Skeletal muscle tissue (tissue), 4 donors: Measurements from ENCODE around the gene MAFB. TPM values are rescaled to one million over a fixed set of nuclear protein-coding genes. Genes with fewer than 3 reads are reported as not detected.

Source experiments
- H3K27ac ChIP-seq: one replicate; pipeline ENCODE4 v1.7.0; 2013; ENCODE audit warnings: mild to moderate bottlenecking, low read depth, low read length, inconsistent platforms
- H3K27me3 ChIP-seq, 3 donors: one replicate each; pipeline ENCODE4 v1.7.0; 2013; ENCODE audit warnings: low read length in 3 of 3; ENCODE audit not compliant: control insufficient read depth in 3 of 3, insufficient read depth in 3 of 3
- H3K36me3 ChIP-seq, 3 donors: one replicate each; pipeline ENCODE4 v1.7.0; 2013; ENCODE audit warnings: low read length in 3 of 3; ENCODE audit not compliant: control insufficient read depth in 3 of 3, insufficient read depth in 3 of 3
- H3K4me1 ChIP-seq, 3 donors: one replicate each; pipeline ENCODE4 v1.7.0; 2013; ENCODE audit warnings: low read length in 3 of 3, mild to moderate bottlenecking in 3 of 3; ENCODE audit not compliant: control insufficient read depth in 3 of 3, insufficient read depth in 3 of 3
- H3K4me3 ChIP-seq, 3 donors: one replicate each; pipeline ENCODE4 v1.7.0; 2013; ENCODE audit warnings: low read length in 3 of 3
- H3K9ac ChIP-seq, 3 donors: one replicate each; pipeline ENCODE4 v1.7.0; 2013; ENCODE audit warnings: low read length in 3 of 3, mild to moderate bottlenecking in 3 of 3, moderate library complexity in 2 of 3, low read depth in 1 of 3
- H3K9me3 ChIP-seq, 3 donors: one replicate each; pipeline ENCODE4 v1.7.0; 2013; ENCODE audit warnings: low read length in 3 of 3; ENCODE audit not compliant: control insufficient read depth in 3 of 3
- total RNA-seq: library from RNA; depleted of rRNA; stranded (reverse); fragments of >200 nt; gene quantifications from one replicate; pipeline ENCODE4 v1.2.3, GENCODE V29; 2014
- donor health status: Osteomylitis.

The MAFB gene
- total RNA-seq, 1 donor from 2014 or later = 9.9 TPM

DNA sequence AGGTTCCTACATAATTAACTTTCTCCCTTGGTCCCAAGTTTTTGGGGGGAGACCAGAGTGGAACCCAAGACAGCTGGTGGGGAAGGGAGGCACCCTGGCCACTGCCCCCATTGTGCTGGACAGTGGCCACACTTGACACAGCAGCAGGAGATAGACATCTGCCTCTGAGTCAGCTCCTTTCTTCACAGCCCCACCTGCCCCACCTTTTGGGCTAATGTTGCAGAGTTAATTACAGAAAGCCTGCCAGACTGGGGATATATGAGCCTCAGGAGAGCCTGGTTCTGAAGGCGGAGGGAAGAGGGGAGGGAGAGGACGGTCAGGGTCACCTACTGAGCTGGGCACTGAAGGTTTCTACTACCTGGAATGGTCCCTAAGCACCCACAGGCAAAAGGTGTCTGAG, 50.6 kb downstream of the MAFB start:
- no peaks in the 10 kb centered on the region for H3K27me3 ChIP-seq
- H3K9ac ChIP-seq = no peak overlapping the region

DNA sequence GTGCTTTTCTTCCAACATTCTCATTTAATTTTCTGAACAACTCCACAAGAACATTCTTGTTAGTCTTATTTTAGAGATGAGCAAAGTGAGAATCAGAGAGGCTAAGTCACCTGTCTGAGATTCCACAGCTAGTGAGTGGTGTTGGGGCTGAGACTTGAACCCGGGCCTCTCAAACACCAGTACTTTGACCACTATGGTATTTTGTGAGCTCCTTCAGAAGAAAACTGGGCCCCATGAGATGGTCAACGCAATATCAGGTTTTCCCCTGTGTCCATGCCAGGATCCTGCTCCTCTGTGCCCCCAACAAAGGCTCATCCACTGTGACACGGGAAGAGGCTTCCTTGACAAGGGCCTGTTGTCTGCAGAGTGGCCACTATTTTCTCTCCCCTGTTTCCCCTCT, 51.9 kb downstream of the MAFB start:
- no peak overlapping the region for H3K9ac ChIP-seq
- H3K27me3 ChIP-seq = no peaks in the 10 kb centered on the region
- no peak overlapping the region for H3K4me3 ChIP-seq
- H3K36me3 ChIP-seq = no peaks in the 10 kb centered on the region
- no peaks in the 10 kb centered on the region for H3K9me3 ChIP-seq
- peaks cover 0 to 3% (median 0%) of the 10 kb centered on the region in 3 donors for H3K4me1 ChIP-seq
- no peak overlapping the region for H3K27ac ChIP-seq

More for the DNA sequence above, 50.6 kb downstream of the MAFB start:
- no peak overlapping the region for H3K4me3 ChIP-seq
- H3K27ac ChIP-seq = no peak overlapping the region
- no peaks in the 10 kb centered on the region for H3K36me3 ChIP-seq
- no peaks in the 10 kb centered on the region for H3K9me3 ChIP-seq
- peaks cover 0 to 3% (median 0%) of the 10 kb centered on the region in 3 donors for H3K4me1 ChIP-seq

DNA sequence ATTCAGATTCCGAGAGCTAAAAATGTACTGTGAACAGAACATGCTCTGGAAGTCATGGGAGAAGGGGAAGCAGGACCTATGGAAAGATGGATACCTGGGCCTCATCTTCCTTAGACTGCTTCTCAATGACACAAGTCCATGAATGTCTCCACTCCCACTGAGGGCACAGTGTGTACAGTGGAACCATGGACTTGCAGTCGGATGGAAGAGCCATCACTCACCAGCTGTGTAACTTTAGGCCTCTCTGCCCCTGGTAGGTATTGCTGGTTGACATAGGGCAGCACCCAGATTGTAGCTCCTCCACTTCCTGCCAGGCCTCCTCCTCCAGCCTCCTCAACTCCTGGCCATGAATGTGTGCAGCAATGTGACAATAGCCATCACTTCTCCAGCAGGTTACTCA, 52.5 kb downstream of the MAFB start:
- H3K27ac ChIP-seq = no peak overlapping the region

DNA sequence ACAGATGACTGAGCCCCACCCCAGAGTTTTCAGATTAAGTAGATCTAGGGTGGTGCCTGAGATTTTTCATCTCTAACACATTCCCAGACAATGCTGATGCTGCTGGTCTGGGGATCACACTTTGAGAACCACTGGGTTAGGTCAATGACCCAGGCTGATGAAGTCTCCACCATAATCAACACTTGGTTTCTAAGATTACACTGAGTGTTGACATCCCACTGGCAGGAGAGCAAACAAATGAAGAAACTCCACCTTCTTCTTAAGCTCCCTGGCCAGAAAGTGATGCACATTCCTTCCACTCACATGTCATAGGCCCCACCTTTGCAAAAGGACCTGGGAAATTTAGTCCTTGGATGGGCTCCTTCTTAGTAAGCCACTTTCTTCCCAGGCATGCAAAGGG, 53.1 kb downstream of the MAFB start:
- H3K4me3 ChIP-seq = no peak overlapping the region
- H3K4me1 ChIP-seq = peaks cover 0 to 3% (median 0%) of the 10 kb centered on the region in 3 donors
- no peaks in the 10 kb centered on the region for H3K36me3 ChIP-seq
- no peak overlapping the region for H3K9ac ChIP-seq
- no peaks in the 10 kb centered on the region for H3K9me3 ChIP-seq
- no peak overlapping the region for H3K27ac ChIP-seq
- H3K27me3 ChIP-seq = no peaks in the 10 kb centered on the region

More for the DNA sequence above, 52.5 kb downstream of the MAFB start:
- Histone ChIP-seq H3K4me3 (no peak overlapping the region), H3K9ac (no peak overlapping the region), H3K4me1 (peaks cover 0 to 3% (median 0%) of the 10 kb centered on the region in 3 donors), H3K36me3 (no peaks in the 10 kb centered on the region), H3K27me3 (no peaks in the 10 kb centered on the region), H3K9me3 (no peaks in the 10 kb centered on the region)
